SK-N-SH (cell line): ENCODE results near the gene E2F3. TPM values are rescaled to one million over a fixed set of nuclear protein-coding genes. Genes with fewer than 3 reads are reported as not detected.

Experiments used
- CTCF ChIA-PET: fragments of 300-600, 350-600 bp; formaldehyde crosslinking; extraction: SDS; loops from one replicate; lab custom pipeline; 2021; lab: Yijun Ruan, JAX
- POLR2A ChIA-PET: fragments of 350-600 bp; sonication (Branson Sonifier 250); formaldehyde crosslinking; extraction: SDS; loops from one replicate; lab custom pipeline; 2020; ENCODE audit warnings: antibody characterized with exemption, inconsistent platforms; lab: Yijun Ruan, JAX
- DNase-seq: peaks from one replicate; pipeline ENCODE4 v3.0.0; 2012
- H2AFZ ChIP-seq: fragments of 200-600 bp; sonication (generic); 2 replicates; pipeline ENCODE4 v1.8.1; 2016; ENCODE audit warnings: antibody characterized with exemption, mild to moderate bottlenecking, low read depth
- H3F3A ChIP-seq: fragments of 200-600 bp; sonication (generic); replicated peaks from 2 replicates; pipeline ENCODE3; 2016; ENCODE audit warnings: antibody characterized with exemption, mild to moderate bottlenecking; ENCODE audit not compliant: insufficient read depth
- H3K27ac ChIP-seq, 2 experiments: fragments of 200-500 bp in 1 of 2; fragments of 200-600 bp in 1 of 2; sonication (Bioruptor generic) in 1 of 2; sonication (generic), shearing (Covaris generic) in 1 of 2; 2 replicates each; pipeline versions ENCODE4 v1.5.1 to v1.6.1; 2014 to 2016; ENCODE audit warnings: low read depth in 2 of 2, inconsistent platforms in 1 of 2, low read length in 1 of 2, mild to moderate bottlenecking in 1 of 2, mixed read lengths in 1 of 2
- H3K27me3 ChIP-seq: fragments of 200-600 bp; sonication (generic), shearing (Covaris generic); 2 replicates; pipeline ENCODE4 v1.6.1; 2016; ENCODE audit warnings: mixed run types; ENCODE audit not compliant: insufficient read depth
- H3K36me3 ChIP-seq, 2 experiments: fragments of 200-500 bp in 1 of 2; fragments of 200-600 bp in 1 of 2; sonication (Bioruptor generic) in 1 of 2; sonication (generic) in 1 of 2; replicated peaks in 1 of 2; 2 replicates each; pipeline versions ENCODE3 to v1.5.1; 2014 to 2016; ENCODE audit warnings: low read length in 1 of 2, mild to moderate bottlenecking in 1 of 2; ENCODE audit not compliant: insufficient read depth in 2 of 2, control insufficient read depth in 1 of 2
- H3K4me1 ChIP-seq, 2 experiments: fragments of 200-500 bp in 1 of 2; fragments of 200-600 bp in 1 of 2; sonication (Bioruptor generic) in 1 of 2; sonication (generic), shearing (Covaris generic) in 1 of 2; 2 replicates each; pipeline versions ENCODE4 v1.5.1 to v1.6.1; 2014 to 2016; ENCODE audit warnings: low read depth in 1 of 2, low read length in 1 of 2, mixed run types in 1 of 2; ENCODE audit not compliant: insufficient read depth in 2 of 2, control insufficient read depth in 1 of 2
- H3K4me2 ChIP-seq: fragments of 200-600 bp; sonication (generic), shearing (Covaris generic); 2 replicates; pipeline ENCODE4 v1.6.1; 2017; ENCODE audit warnings: mixed run types
- H3K4me3 ChIP-seq, 2 experiments: fragments of 200-500 bp in 1 of 2; fragments of 200-600 bp in 1 of 2; sonication (Bioruptor generic) in 1 of 2; sonication (generic), shearing (Covaris generic) in 1 of 2; 2 replicates each; pipeline versions ENCODE4 v1.5.1 to v1.8.1; 2014 to 2016; ENCODE audit warnings: low read depth in 2 of 2, inconsistent platforms in 1 of 2, low read length in 1 of 2, mild to moderate bottlenecking in 1 of 2, mixed read lengths in 1 of 2, moderate library complexity in 1 of 2
- H3K79me2 ChIP-seq: fragments of 200-600 bp; sonication (generic); 2 replicates; pipeline ENCODE4 v1.8.1; 2017; ENCODE audit warnings: mild to moderate bottlenecking; ENCODE audit not compliant: insufficient read depth
- H3K9ac ChIP-seq: fragments of 200-600 bp; sonication (generic); 2 replicates; pipeline ENCODE4 v1.6.1; 2017; ENCODE audit warnings: mixed run types
- H3K9me2 ChIP-seq: fragments of 200-600 bp; sonication (generic); 2 replicates; pipeline ENCODE4 v1.6.1; 2017; ENCODE audit warnings: mixed run types
- H3K9me3 ChIP-seq: fragments of 200-600 bp; sonication (generic); 2 replicates; pipeline ENCODE4 v1.6.1; 2017; ENCODE audit warnings: mixed run types, mild to moderate bottlenecking, moderate library complexity
- H4K20me1 ChIP-seq: fragments of 200-600 bp; sonication (generic); 2 replicates; pipeline ENCODE4 v1.6.1; 2017; ENCODE audit warnings: mild to moderate bottlenecking, mixed run types; ENCODE audit not compliant: insufficient read depth
- CHD2 ChIP-seq: fragments of 150-350 bp; IDR thresholded peaks from 2 replicates; pipeline ENCODE4 v1.6.1; 2018; ENCODE audit warnings: low read length; ENCODE audit not compliant: partially characterized antibody
- EZH2phosphoT487 ChIP-seq: fragments of 200-600 bp; sonication (generic); IDR thresholded peaks from 2 replicates; pipeline ENCODE4 v1.6.1; 2017; ENCODE audit warnings: low read depth, mixed run types, mild to moderate bottlenecking, antibody characterized with exemption, moderate library complexity, borderline replicate concordance
- FOSL2 ChIP-seq: IDR thresholded peaks from 2 replicates; pipeline ENCODE4 v1.4.0; 2012; ENCODE audit warnings: low read depth, mild to moderate bottlenecking, moderate library complexity, borderline replicate concordance
- FOXJ3 ChIP-seq: sonication (generic); formaldehyde crosslinking; IDR thresholded peaks from 2 replicates; pipeline ENCODE4 v1.5.1; 2020; ENCODE audit warnings: mild to moderate bottlenecking, missing genetic modification reagents
- GABPA ChIP-seq: IDR thresholded peaks from 2 replicates; pipeline ENCODE4 v1.4.0; 2012; ENCODE audit warnings: low read depth, mild to moderate bottlenecking
- GATA2 ChIP-seq: sonication (generic); formaldehyde crosslinking; IDR thresholded peaks from 2 replicates; pipeline ENCODE4 v1.5.0; 2020; ENCODE audit warnings: mild to moderate bottlenecking, missing genetic modification reagents
- MEF2A ChIP-seq: IDR thresholded peaks from 2 replicates; pipeline ENCODE4 v1.4.0; 2012; ENCODE audit warnings: low read depth, borderline replicate concordance
- MXI1 ChIP-seq: IDR thresholded peaks from 2 replicates; pipeline ENCODE4 v1.6.1; 2012; ENCODE audit warnings: mild to moderate bottlenecking, low read depth, low read length, improper control_type of control experiment
- NFIC ChIP-seq: IDR thresholded peaks from 2 replicates; pipeline ENCODE4 v1.4.0; 2012; ENCODE audit warnings: borderline replicate concordance
- NRF1 ChIP-seq: IDR thresholded peaks from 2 replicates; pipeline ENCODE4 v1.6.1; 2012; ENCODE audit warnings: low read depth, mild to moderate bottlenecking, low read length
- POLR2AphosphoS5 ChIP-seq: IDR thresholded peaks from 2 replicates; pipeline ENCODE4 v1.6.1; 2012; ENCODE audit warnings: low read depth, low read length
- RAD21 ChIP-seq: IDR thresholded peaks from 2 replicates; pipeline ENCODE4 v1.6.1; 2012; ENCODE audit warnings: mild to moderate bottlenecking, low read length
- RFX5 ChIP-seq: IDR thresholded peaks from 2 replicates; pipeline ENCODE4 v1.6.1; 2012; ENCODE audit warnings: mild to moderate bottlenecking, improper control_type of control experiment, low read length
- SMC3 ChIP-seq: IDR thresholded peaks from 2 replicates; pipeline ENCODE4 v1.6.1; 2012; ENCODE audit warnings: low read depth, low read length, improper control_type of control experiment
- TCF12 ChIP-seq: IDR thresholded peaks from 2 replicates; pipeline ENCODE4 v1.4.0; 2012
- TEAD4 ChIP-seq: IDR thresholded peaks from 2 replicates; pipeline ENCODE4 v1.4.0; 2012; ENCODE audit warnings: mild to moderate bottlenecking, borderline replicate concordance; ENCODE audit not compliant: insufficient read depth
- USF2 ChIP-seq: fragments of 150-350 bp; IDR thresholded peaks from 2 replicates; pipeline ENCODE4 v1.6.1; 2017; ENCODE audit warnings: antibody characterized with exemption, low read length, low read depth, borderline replicate concordance
- ZBTB33 ChIP-seq: IDR thresholded peaks from 2 replicates; pipeline ENCODE4 v1.4.0; 2012; ENCODE audit warnings: low read depth, borderline replicate concordance
- WGBS: methylation state at CpG from one replicate; pipeline ENCODE4 v1.1.6; 2017; ENCODE audit warnings: low lambda C conversion rate; 5-methylcytosine and 5-hydroxymethylcytosine counted together
- polyA plus RNA-seq, 3 experiments: library from polyadenylated mRNA; depleted of rRNA; stranded (reverse); fragments of >200 nt; gene quantifications; 2 replicates each; pipeline ENCODE4 v1.2.3, GENCODE V29; 2012
- TF ChIP-seq, protein P1 (sequence below): IDR thresholded peaks from 2 replicates; pipeline ENCODE4 v1.4.0; 2012; ENCODE audit warnings: low read depth, borderline replicate concordance
- TF ChIP-seq, protein P2 (sequence below): fragments of 150-350 bp; IDR thresholded peaks from 2 replicates; pipeline ENCODE4 v1.6.1; 2016; ENCODE audit warnings: mild to moderate bottlenecking, low read depth, low read length
- TF ChIP-seq, protein P3 (sequence below): IDR thresholded peaks from 2 replicates; pipeline ENCODE4; 2012

The E2F3 gene
- polyA plus RNA-seq, 1 of the 3 experiments (the other 2 are of a cell fraction), result 12.7 TPM

DNA sequence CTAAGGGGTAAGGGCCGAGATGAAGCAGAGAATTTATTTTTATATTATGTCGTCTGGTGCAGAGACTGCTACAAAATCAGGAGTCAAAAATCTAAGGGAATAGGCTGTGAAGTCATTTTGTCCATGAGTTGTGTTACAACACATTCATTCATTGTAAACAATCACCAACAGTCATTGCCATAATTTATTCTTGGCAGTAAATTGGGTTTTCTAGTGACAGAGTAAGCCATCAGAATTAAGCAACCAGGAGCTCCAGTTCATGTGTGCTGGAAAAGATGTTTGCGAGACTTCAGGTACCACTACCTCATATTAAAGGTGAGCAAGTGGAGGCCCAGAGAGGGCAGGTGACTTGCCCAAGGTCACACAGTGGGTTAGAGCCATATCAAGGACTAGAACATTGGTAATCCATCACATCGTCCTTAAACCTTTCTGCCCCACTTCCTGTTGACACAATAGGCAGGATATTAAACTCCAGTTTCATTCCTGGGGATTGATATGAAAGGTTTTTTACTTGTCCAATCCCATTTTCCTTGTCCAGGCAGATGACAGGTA, 46.0 kb downstream of the E2F3 start (continued):
- TF ChIP-seq USF2 (no peak), FOXJ3 (CRISPR knock-in tag) (no peak), SMC3 (no peak), NRF1 (no peak)
- TF ChIP-seq, protein P1, sequence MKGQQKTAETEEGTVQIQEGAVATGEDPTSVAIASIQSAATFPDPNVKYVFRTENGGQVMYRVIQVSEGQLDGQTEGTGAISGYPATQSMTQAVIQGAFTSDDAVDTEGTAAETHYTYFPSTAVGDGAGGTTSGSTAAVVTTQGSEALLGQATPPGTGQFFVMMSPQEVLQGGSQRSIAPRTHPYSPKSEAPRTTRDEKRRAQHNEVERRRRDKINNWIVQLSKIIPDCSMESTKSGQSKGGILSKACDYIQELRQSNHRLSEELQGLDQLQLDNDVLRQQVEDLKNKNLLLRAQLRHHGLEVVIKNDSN, result no peak

DNA sequence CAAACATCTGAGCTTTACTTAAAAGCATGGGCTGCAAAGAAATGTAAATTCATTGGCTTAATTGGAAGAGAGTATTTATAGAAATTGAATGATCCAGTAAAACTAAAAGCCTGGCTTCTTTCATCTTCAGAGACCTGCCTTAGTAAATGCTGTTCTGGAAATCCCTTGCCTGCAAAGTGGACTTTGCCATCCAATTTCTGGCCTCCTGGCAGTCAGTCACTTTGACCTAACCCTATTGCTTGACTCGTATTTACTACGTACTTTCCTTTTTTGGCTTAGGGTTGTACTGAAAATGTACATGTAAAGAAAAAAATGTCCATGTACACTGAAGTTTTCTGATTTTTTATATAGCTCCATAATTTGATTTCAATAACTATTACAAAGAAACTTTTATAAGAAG, 47.1 kb downstream of the E2F3 start:
- POLR2A ChIA-PET, result no interaction called here
- CTCF ChIA-PET, result interaction anchor here (1.3 kb wide), 1 partner anchor 44 kb away, joined by 4 read pairs; no protein-coding TSS in a partner anchor
- H4K20me1 ChIP-seq, result peaks cover 96% of the 10 kb centered on the region
- H3K4me3 ChIP-seq, result no peak overlapping the region
- no peaks in the 10 kb centered on the region for H3K27me3 ChIP-seq
- H3F3A ChIP-seq, result no peaks in the 10 kb centered on the region
- H2AFZ ChIP-seq, result no peak overlapping the region
- H3K9me2 ChIP-seq, result no peaks in the 10 kb centered on the region
- no peaks in the 10 kb centered on the region for H3K9me3 ChIP-seq
- WGBS, result 98% methylated on average over 2 of the region's 2 CpGs
- no peak for DNase-seq
- peaks cover 100% of the 10 kb centered on the region for H3K79me2 ChIP-seq
- peaks cover 0 to 3% of the 10 kb centered on the region in 2 experiments; a peak in 1 of 4 replicates for H3K4me1 ChIP-seq
- H3K36me3 ChIP-seq, result peaks cover 3 to 28% of the 10 kb centered on the region in 2 experiments
- TF ChIP-seq GABPA (no peak), SMC3 (no peak), CHD2 (no peak), NRF1 (no peak), EZH2phosphoT487 (no peak), TCF12 (no peak), MEF2A (no peak), MXI1 (no peak), RFX5 (no peak), ZBTB33 (no peak), POLR2AphosphoS5 (no peak), FOSL2 (no peak), GATA2 (no peak), TEAD4 (no peak), RAD21 (no peak), NFIC (no peak), FOXJ3 (CRISPR knock-in tag) (no peak)
- TF ChIP-seq, protein P2, sequence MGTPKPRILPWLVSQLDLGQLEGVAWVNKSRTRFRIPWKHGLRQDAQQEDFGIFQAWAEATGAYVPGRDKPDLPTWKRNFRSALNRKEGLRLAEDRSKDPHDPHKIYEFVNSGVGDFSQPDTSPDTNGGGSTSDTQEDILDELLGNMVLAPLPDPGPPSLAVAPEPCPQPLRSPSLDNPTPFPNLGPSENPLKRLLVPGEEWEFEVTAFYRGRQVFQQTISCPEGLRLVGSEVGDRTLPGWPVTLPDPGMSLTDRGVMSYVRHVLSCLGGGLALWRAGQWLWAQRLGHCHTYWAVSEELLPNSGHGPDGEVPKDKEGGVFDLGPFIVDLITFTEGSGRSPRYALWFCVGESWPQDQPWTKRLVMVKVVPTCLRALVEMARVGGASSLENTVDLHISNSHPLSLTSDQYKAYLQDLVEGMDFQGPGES, result no peak
- TF ChIP-seq, protein P3, sequence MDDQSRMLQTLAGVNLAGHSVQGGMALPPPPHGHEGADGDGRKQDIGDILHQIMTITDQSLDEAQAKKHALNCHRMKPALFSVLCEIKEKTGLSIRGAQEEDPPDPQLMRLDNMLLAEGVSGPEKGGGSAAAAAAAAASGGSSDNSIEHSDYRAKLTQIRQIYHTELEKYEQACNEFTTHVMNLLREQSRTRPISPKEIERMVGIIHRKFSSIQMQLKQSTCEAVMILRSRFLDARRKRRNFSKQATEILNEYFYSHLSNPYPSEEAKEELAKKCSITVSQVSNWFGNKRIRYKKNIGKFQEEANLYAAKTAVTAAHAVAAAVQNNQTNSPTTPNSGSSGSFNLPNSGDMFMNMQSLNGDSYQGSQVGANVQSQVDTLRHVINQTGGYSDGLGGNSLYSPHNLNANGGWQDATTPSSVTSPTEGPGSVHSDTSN, result no peak
- TF ChIP-seq, protein P1, result no peak
- no peak overlapping the region for H3K27ac ChIP-seq
- no peak overlapping the region for H3K4me2 ChIP-seq
- no peak overlapping the region for H3K9ac ChIP-seq
